ENCODE measurements around the gene ADAT2. TPM values are rescaled to one million over a fixed set of nuclear protein-coding genes. Genes with fewer than 3 reads are reported as not detected.

Gene ADAT2
- total RNA-seq, 1 experiment from 2014 or later = 18.4 TPM

DNA sequence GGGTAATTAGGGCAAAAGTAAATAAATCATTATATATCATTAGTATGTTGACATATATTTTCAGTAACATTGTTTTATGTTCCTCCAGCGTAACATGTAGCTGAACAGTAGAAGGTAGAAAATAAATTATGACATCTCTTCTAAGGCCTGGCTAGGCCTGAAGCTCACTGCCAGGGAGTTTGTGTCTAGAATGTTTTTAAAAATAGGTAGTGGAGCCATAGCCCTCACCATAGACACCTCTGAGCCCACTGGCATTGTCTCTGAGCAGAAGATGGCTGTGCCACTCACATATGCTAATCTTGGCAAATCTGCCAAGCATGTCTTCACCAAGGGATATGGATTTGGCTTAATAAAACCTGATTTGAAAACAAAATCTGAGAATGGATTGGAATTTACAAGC, 39.7 kb upstream of the ADAT2 start:
- H3K9ac ChIP-seq (ENCODE audit: low read length) = no peak overlapping the region
- no peaks in the 10 kb centered on the region for H3K9me3 ChIP-seq (ENCODE audit: control insufficient read depth in 1 of 2, insufficient read depth in 1 of 2, low read depth in 1 of 2, low read length in 2 of 2)
- ATAC-seq = no peak
- H3K27ac ChIP-seq (ENCODE audit: low read depth, low read length) = no peak overlapping the region
- POLR2A ChIA-PET = no interaction called here
- BruUV-seq (replicated peaks) = no TSS peak
- no peaks in the 10 kb centered on the region for H3K27me3 ChIP-seq (ENCODE audit: insufficient read depth, low read length)
- CTCF ChIA-PET = no interaction called here
- no peak for DNase-seq (ENCODE audit: low read depth, low spot score)
- H3K4me2 ChIP-seq (ENCODE audit: low read length) = no peak overlapping the region
- H2AFZ ChIP-seq (ENCODE audit: low read depth, low read length, poor library complexity, severe bottlenecking) = no peak overlapping the region
- no peak for TF ChIP-seq EZH2 (IDR thresholded peaks at IDR 0.05)
- TF ChIP-seq EGR1 (IDR thresholded peaks at IDR 0.05; ENCODE audit: low read depth) = no peak
- TF ChIP-seq YY1 (IDR thresholded peaks at IDR 0.05; ENCODE audit: extremely low read depth, insufficient replicate concordance, low read depth, low read length) = no peak
- no peak for TF ChIP-seq TCF7L2 (IDR thresholded peaks at IDR 0.05; ENCODE audit: borderline replicate concordance, extremely low read depth, insufficient read depth, insufficient read length)
- TF ChIP-seq SP1 (IDR thresholded peaks at IDR 0.05; ENCODE audit: low read depth) = no peak
- no peak for TF ChIP-seq SIN3A (IDR thresholded peaks at IDR 0.05; ENCODE audit: low read depth)
- TF ChIP-seq ELF1 (IDR thresholded peaks at IDR 0.05; ENCODE audit: borderline replicate concordance, low read depth) = no peak
- TF ChIP-seq POLR2A (IDR thresholded peaks at IDR 0.05; ENCODE audit: borderline replicate concordance, extremely low read depth, insufficient read depth, insufficient read length) = no peak
- TF ChIP-seq POLR2AphosphoS5 (IDR thresholded peaks at IDR 0.05; ENCODE audit: low read depth, low read length) = no peak
- TF ChIP-seq, protein P1, sequence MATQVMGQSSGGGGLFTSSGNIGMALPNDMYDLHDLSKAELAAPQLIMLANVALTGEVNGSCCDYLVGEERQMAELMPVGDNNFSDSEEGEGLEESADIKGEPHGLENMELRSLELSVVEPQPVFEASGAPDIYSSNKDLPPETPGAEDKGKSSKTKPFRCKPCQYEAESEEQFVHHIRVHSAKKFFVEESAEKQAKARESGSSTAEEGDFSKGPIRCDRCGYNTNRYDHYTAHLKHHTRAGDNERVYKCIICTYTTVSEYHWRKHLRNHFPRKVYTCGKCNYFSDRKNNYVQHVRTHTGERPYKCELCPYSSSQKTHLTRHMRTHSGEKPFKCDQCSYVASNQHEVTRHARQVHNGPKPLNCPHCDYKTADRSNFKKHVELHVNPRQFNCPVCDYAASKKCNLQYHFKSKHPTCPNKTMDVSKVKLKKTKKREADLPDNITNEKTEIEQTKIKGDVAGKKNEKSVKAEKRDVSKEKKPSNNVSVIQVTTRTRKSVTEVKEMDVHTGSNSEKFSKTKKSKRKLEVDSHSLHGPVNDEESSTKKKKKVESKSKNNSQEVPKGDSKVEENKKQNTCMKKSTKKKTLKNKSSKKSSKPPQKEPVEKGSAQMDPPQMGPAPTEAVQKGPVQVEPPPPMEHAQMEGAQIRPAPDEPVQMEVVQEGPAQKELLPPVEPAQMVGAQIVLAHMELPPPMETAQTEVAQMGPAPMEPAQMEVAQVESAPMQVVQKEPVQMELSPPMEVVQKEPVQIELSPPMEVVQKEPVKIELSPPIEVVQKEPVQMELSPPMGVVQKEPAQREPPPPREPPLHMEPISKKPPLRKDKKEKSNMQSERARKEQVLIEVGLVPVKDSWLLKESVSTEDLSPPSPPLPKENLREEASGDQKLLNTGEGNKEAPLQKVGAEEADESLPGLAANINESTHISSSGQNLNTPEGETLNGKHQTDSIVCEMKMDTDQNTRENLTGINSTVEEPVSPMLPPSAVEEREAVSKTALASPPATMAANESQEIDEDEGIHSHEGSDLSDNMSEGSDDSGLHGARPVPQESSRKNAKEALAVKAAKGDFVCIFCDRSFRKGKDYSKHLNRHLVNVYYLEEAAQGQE (IDR thresholded peaks at IDR 0.05; ENCODE audit: low read depth) = no peak
- TF ChIP-seq RAD21 (IDR thresholded peaks at IDR 0.05; ENCODE audit: low read depth) = no peak
- TF ChIP-seq, protein P2, sequence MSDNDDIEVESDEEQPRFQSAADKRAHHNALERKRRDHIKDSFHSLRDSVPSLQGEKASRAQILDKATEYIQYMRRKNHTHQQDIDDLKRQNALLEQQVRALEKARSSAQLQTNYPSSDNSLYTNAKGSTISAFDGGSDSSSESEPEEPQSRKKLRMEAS (IDR thresholded peaks at IDR 0.05) = no peak
- TF ChIP-seq ZBTB33 (IDR thresholded peaks at IDR 0.05; ENCODE audit: extremely low read depth, insufficient replicate concordance, low read length) = no peak
- TF ChIP-seq ZNF274 (IDR thresholded peaks at IDR 0.05; ENCODE audit: low read depth, low read length) = no peak
- TF ChIP-seq ATF3 (IDR thresholded peaks at IDR 0.05) = no peak
- no peak for TF ChIP-seq SRF (IDR thresholded peaks at IDR 0.05; ENCODE audit: low read depth)
- 0 out of 2 replicates have a peak, but pooled peaks cover 3% of the 10 kb centered on the region for H4K20me1 ChIP-seq (ENCODE audit: insufficient read depth)
- no peak overlapping the region for H3K4me3 ChIP-seq (replicated peaks in 1 of 2; ENCODE audit: low read depth in 1 of 2, low read length in 2 of 2)
- H3K9me2 ChIP-seq (ENCODE audit: insufficient read depth) = no peaks in the 10 kb centered on the region
- RAD21 ChIA-PET (ENCODE audit: low non-redundant PET in 1 of 2, low total read pairs in 2 of 2, uncharacterized antibody in 2 of 2, unreplicated experiment in 2 of 2) = no interaction called here
- no peaks in the 10 kb centered on the region for H3K4me1 ChIP-seq (ENCODE audit: control insufficient read depth in 1 of 2, insufficient read depth in 2 of 2, low read length in 2 of 2)
- no peaks in the 10 kb centered on the region for H3K79me2 ChIP-seq (ENCODE audit: insufficient read depth, low read length)
- peaks cover 10 to 11% of the 10 kb centered on the region in 2 experiments for H3K36me3 ChIP-seq (ENCODE audit: control insufficient read depth in 1 of 2, insufficient read depth in 2 of 2, low read length in 2 of 2)
- intact Hi-C loops (cut with micrococcal nuclease) = no loop called here

Data from HCT116 (cell line).